ENCODE data around the gene CAPN5. TPM values are rescaled to one million over a fixed set of nuclear protein-coding genes. Genes with fewer than 3 reads are reported as not detected.

Gene CAPN5
- polyA plus RNA-seq, 1 experiment: 18.4 TPM

- Histone ChIP-seq H3K36me3 (ENCODE audit: control insufficient read depth, insufficient read depth, low read length) (peaks cover 5% of the 10 kb centered on the region; the same call in 1 of the 2 replicates), H3K27me3 (ENCODE audit: control insufficient read depth, insufficient read depth, low read length) (no peaks in the 10 kb centered on the region), H3K4me3 (ENCODE audit: low read depth, low read length) (no peak overlapping the region)
- ChIA-PET POLR2A (no interaction called here), CTCF (interaction anchor here (1.1 to 7.8 kb wide), 11 partner anchors 9 to 162 kb away, joined by 3 to 83 read pairs (median 4); partner anchors contain the start of gene CAPN5)
- TF ChIP-seq CTCF (IDR thresholded peaks at IDR 0.05; ENCODE audit: insufficient read depth, low read depth, low read length): no peak
- no peak for DNase-seq (ENCODE audit: low read depth)
Observed at GRCh38 chr11:77081976-77082836, 15.4 kb downstream of the CAPN5 start.

GRCh38 chr11:77082838-77083565 is 16.2 kb downstream of the CAPN5 start:
- CTCF ChIA-PET: interaction anchor here (1.1 to 7.8 kb wide), 10 partner anchors 10 to 163 kb away, joined by 3 to 83 read pairs (median 4); partner anchors contain the start of gene CAPN5
- Histone ChIP-seq H3K36me3 (ENCODE audit: control insufficient read depth, insufficient read depth, low read length) (peaks cover 5% of the 10 kb centered on the region; the same call in 1 of the 2 replicates), H3K4me3 (ENCODE audit: low read depth, low read length) (no peak overlapping the region), H3K27me3 (ENCODE audit: control insufficient read depth, insufficient read depth, low read length) (no peaks in the 10 kb centered on the region)
- no peak for TF ChIP-seq CTCF (IDR thresholded peaks at IDR 0.05; ENCODE audit: insufficient read depth, low read depth, low read length)
- no peak for DNase-seq (ENCODE audit: low read depth)
- POLR2A ChIA-PET: no interaction called here

- Histone ChIP-seq H3K4me3 (ENCODE audit: low read depth, low read length) (no peak overlapping the region), H3K27me3 (ENCODE audit: control insufficient read depth, insufficient read depth, low read length) (no peaks in the 10 kb centered on the region), H3K36me3 (ENCODE audit: control insufficient read depth, insufficient read depth, low read length) (peaks cover 5% of the 10 kb centered on the region)
- ChIA-PET POLR2A (no interaction called here), CTCF (interaction anchor here (2.4 to 7.8 kb wide), 4 partner anchors 9 to 44 kb away, joined by 13 to 83 read pairs (median 17); no protein-coding TSS in a partner anchor)
- TF ChIP-seq CTCF (IDR thresholded peaks at IDR 0.05; ENCODE audit: insufficient read depth, low read depth, low read length): no peak
- DNase-seq (ENCODE audit: low read depth): no peak
Observed at GRCh38 chr11:77083566-77084245, 16.9 kb downstream of the CAPN5 start.

- ChIA-PET CTCF (no interaction called here), POLR2A (no interaction called here)
- TF ChIP-seq CTCF (IDR thresholded peaks at IDR 0.05; ENCODE audit: insufficient read depth, low read depth, low read length): no peak
- H3K4me3 ChIP-seq (ENCODE audit: low read depth, low read length): no peak overlapping the region
- H3K27me3 ChIP-seq (ENCODE audit: control insufficient read depth, insufficient read depth, low read length): no peaks in the 10 kb centered on the region
- no peak for DNase-seq (ENCODE audit: low read depth)
- peaks cover 5% of the 10 kb centered on the region for H3K36me3 ChIP-seq (ENCODE audit: control insufficient read depth, insufficient read depth, low read length)
Observed at GRCh38 chr11:77084581-77085191, 17.9 kb downstream of the CAPN5 start.
